Fibroblast of pulmonary artery (primary cell): ENCODE data around the gene FAM181A.

Source experiments
- DNase-seq: peaks from one replicate; pipeline ENCODE4 v3.0.0-alpha.2; 2010; ENCODE audit warnings: low read depth
- H3K4me3 ChIP-seq: replicated peaks from 2 replicates; pipeline ENCODE4 v1.5.1; 2011; ENCODE audit warnings: low read depth, mild to moderate bottlenecking, control low read depth, low read length, moderate library complexity
- TF ChIP-seq, protein P1 (sequence below): IDR thresholded peaks from 2 replicates; pipeline ENCODE4 v1.5.1; 2011; ENCODE audit warnings: mild to moderate bottlenecking, control low read depth, low read length, inconsistent platforms; ENCODE audit errors: missing control alignments

FAM181A gene

GRCh38 chr14:93958567-93959238, 31.6 kb downstream of the FAM181A start:
- TF ChIP-seq, protein P1, sequence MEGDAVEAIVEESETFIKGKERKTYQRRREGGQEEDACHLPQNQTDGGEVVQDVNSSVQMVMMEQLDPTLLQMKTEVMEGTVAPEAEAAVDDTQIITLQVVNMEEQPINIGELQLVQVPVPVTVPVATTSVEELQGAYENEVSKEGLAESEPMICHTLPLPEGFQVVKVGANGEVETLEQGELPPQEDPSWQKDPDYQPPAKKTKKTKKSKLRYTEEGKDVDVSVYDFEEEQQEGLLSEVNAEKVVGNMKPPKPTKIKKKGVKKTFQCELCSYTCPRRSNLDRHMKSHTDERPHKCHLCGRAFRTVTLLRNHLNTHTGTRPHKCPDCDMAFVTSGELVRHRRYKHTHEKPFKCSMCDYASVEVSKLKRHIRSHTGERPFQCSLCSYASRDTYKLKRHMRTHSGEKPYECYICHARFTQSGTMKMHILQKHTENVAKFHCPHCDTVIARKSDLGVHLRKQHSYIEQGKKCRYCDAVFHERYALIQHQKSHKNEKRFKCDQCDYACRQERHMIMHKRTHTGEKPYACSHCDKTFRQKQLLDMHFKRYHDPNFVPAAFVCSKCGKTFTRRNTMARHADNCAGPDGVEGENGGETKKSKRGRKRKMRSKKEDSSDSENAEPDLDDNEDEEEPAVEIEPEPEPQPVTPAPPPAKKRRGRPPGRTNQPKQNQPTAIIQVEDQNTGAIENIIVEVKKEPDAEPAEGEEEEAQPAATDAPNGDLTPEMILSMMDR, result no peak
- no peak for DNase-seq
- no peak overlapping the region for H3K4me3 ChIP-seq

DNA sequence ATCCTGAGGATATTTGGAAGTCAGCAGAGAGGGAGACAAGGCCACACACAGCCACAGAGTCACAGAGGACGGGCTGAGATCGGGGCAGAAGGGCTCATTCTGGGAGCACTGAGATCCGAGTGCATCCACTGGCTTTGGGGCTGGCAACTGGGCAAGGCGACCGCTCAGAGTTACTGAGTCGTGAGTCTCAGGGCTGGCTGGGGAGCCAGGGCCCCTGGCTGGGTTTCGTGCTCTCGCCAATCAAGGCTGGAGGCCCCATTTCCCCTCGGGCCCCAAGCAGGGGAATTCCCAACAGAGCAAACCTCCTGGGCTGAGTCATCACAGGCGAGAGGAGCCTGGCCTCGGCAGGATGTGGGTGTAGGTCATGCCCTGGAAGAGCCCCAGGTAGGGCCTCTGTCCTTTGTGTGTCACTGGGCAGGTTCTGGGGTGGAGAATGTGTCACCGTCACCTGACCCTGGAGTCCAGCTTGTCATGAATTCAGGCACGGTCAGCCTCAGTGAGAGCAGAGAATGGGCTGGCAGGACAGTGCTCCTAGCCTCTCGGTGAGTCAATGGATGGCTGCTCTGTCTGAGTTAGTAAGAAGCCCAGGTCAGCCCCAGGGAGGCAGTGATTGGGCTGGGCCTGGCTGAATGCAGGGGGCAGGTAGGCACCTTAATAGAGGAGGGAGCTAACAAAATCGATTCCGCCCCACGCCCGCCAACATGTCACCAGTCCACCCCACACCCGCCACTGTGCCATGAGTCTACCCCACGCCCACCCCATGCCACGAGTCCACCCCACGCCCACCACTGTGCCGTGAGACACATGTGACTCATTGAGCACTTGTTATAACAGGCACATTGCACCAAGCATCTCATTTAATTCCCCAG, 32.3 kb downstream of the FAM181A start:
- TF ChIP-seq, protein P1, result no peak
- H3K4me3 ChIP-seq, result no peak overlapping the region
- peak; percentile 86 for DNase-seq

- TF ChIP-seq, protein P1, result no peak
- DNase-seq, result no peak
- no peak overlapping the region for H3K4me3 ChIP-seq
Measured at GRCh38 chr14:93960108-93960475, 32.9 kb downstream of the FAM181A start.

- no peak for DNase-seq
- no peak overlapping the region for H3K4me3 ChIP-seq
- TF ChIP-seq, protein P1, result no peak
Measured at GRCh38 chr14:93960774-93961438, 33.8 kb downstream of the FAM181A start.

DNA sequence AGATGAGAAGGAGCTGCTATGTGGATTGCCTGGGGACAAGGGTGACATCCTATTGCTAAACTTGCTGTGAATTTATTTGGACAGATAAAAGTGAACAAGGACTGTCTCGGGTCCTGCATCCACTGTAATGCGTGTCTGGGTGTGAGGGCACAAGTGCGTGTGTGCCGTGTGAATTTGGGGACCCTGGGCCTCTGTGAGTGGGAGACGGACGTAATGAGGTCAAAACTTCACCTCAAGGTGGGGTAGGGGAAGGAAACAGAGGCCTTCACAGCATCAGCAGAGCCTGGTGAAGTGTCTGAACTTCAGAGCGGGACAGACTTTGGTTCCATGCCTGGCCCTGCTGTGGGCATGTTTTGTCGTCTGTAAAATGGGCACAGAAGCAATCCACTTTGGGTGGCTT, 34.5 kb downstream of the FAM181A start:
- no peak overlapping the region for H3K4me3 ChIP-seq
- DNase-seq, result no peak
- TF ChIP-seq, protein P1, result no peak

GRCh38 chr14:93962701-93963601, 35.8 kb downstream of the FAM181A start:
- DNase-seq, result no peak
- TF ChIP-seq, protein P1, result no peak
- no peak overlapping the region for H3K4me3 ChIP-seq
